Measurements from ENCODE around the gene AFAP1L2. TPM values are rescaled to one million over a fixed set of nuclear protein-coding genes. Genes with fewer than 3 reads are reported as not detected.

Gene AFAP1L2
- total RNA-seq, 2 experiments from 2014 or later, result 3.8 to 5.0 TPM

DNA sequence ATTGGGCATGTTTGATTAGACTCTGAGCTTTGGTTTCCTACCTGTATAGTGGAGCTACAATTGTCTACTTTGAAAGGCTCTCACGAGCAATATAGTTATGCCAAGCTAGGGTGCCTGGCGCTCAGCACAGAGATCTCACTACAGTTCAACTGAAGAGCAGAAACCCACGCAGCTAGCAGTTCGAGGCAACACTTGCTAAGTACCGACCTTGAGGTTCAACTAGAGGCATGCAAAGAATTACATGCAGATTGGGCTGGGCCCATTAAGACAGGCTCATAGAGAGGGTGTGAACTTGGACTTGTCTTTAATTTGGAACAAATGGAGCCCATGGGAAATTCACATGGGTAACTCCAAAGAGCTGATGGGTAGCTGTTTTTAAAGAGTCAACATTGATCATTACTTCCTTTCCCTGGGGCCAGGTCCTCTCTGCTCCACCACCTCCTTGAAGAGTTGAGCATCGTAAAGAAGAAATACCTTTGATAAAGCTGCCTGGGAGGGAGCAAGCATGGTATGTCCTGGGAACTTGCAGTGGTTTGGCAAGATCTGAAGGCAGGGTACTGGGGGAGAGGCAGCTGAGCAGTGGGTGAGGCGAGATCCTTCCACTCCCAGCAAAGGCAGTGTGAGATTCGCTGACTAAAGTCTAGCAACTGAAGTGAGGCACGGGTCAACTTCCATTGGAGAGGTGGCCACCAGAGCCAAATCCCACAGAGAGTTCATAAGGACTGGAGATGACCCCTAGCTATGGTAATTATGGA lies 25.5 kb upstream of the AFAP1L2 start:
- Mint-ChIP-seq H3K36me3 (peaks cover 24% of the 10 kb centered on the region), H3K4me3 (no peak overlapping the region), H3K27ac (no peak overlapping the region), H3K9me3 (no peaks in the 10 kb centered on the region), H3K27me3 (no peaks in the 10 kb centered on the region), H3K4me1 (peaks cover 3% of the 10 kb centered on the region)
- no peak for DNase-seq
- no peak for ATAC-seq (ENCODE audit: low read depth)
- POLR2A ChIA-PET, result no interaction called here

DNA sequence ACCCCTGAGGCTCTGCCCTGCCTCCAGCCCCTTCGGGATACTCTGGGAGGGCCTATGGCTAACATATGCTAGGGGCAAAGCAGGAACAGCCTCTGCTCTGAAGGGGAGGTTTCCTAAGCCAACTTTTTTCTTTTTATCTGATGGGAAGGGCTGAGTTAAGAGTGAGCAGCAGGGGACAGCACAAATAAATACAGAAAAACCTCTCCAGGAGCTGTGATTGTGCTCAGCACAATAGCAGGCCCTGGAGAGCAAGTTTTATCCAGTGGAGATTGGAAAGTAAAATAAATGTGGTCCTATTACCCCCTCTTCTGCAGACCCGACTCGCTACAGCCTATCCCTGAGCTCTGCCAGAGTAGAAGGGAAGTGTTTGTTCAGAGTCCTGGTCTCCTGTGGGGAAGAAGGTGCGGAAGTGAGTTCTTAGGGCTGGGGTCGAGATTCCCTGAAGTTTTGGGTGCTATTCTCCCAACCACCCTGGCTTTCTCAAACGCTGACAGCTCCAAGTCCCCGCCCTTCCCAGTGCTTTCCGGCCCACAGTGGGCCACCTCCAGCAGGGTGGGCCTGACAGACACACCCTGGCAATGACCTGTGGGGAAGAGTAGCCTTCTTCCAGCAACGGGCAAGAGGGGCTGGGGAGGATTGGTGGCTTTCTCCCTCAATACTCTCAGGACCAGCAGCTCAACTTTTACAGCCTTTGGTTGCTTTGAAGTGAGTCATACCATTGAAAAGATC lies 23.0 kb upstream of the AFAP1L2 start:
- Mint-ChIP-seq H3K4me3 (no peak overlapping the region), H3K27me3 (no peaks in the 10 kb centered on the region), H3K9me3 (no peaks in the 10 kb centered on the region), H3K4me1 (no peaks in the 10 kb centered on the region), H3K36me3 (peaks cover 13% of the 10 kb centered on the region), H3K27ac (no peak overlapping the region)
- POLR2A ChIA-PET, result no interaction called here
- no peak for DNase-seq
- ATAC-seq (ENCODE audit: low read depth), result no peak

DNA sequence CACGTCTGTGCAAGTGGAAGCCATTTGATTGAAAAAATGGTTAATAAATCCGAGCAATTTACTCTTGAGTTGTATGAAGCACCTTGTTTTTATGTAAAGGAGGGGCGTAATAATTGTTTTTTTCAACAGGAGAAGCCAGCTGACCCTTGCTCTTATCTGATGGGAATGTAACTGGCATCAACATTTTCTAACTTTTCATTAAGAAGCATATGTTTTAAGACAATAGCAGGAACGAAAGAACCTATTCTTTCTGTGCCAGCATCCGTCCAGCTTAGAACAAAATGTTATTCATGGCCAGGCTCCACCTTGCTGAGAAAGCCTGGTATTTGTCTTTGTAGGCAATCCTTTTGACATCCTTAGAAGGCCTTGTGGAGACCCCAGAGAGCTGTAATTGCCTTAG lies 22.2 kb upstream of the AFAP1L2 start:
- DNase-seq (no peak), ATAC-seq (ENCODE audit: low read depth) (no peak)
- Mint-ChIP-seq H3K27ac (no peak overlapping the region), H3K27me3 (peaks cover under 1% of the 10 kb centered on the region), H3K9me3 (no peaks in the 10 kb centered on the region), H3K4me1 (no peaks in the 10 kb centered on the region), H3K4me3 (no peak overlapping the region), H3K36me3 (peaks cover 10% of the 10 kb centered on the region)
- POLR2A ChIA-PET, result no interaction called here

DNA sequence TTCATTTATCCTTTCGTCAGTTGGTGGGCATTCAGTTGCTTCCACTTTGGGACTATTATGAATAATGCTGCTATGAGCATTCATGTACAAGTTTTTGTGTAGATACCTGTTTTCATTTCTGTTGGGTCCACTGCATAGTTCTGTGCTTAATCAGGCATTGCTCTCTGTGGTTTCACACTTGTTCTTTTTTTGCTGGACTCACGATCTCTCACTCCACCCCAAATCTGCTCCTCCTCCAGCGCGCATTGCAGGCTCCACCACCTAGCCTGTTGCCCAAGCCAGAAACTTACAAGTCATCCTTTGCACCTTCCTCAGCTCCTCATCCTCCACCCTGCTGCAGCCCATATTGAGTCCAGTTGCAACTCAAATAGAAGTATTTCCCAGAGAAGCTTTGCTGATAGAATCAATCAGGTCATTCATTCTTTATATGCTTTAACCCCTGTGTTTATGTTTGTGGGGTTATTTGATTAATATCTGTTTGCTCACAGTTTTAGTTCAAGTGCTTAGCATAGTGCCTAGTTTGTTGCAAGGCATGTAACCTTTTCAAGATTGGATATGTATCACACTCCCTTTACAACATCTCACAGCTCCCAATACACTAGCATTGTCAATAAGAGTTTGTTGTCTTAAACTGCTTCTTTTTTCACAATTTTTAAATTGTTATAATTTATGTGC lies 16.6 kb upstream of the AFAP1L2 start:
- Mint-ChIP-seq H3K36me3 (no peaks in the 10 kb centered on the region), H3K9me3 (no peaks in the 10 kb centered on the region), H3K27me3 (peaks cover 29% of the 10 kb centered on the region), H3K4me3 (no peak overlapping the region), H3K27ac (no peak overlapping the region), H3K4me1 (peaks cover 5% of the 10 kb centered on the region)
- POLR2A ChIA-PET, result no interaction called here
- DNase-seq (no peak), ATAC-seq (ENCODE audit: low read depth) (no peak)

DNA sequence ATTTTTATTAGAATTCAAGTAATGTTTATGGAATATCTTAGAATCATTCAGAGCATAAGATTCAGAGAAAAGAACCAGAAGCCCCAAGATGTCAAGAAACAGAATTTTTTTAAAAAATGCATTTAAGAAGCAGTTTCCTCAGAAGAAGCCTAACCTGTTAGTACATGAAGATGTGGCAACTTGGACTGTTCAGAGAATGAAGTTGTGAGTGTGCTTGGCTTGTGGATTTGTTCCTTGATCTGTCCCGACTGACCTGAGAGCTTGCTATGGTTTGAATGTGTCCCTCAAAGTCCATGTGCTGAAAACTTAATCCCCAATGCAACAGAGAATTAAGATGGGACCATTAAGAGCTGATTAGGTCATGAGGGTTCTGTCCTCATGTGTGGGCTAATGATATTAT lies 13.8 kb upstream of the AFAP1L2 start:
- ATAC-seq (ENCODE audit: low read depth) (no peak), DNase-seq (no peak)
- H3K36me3 Mint-ChIP-seq, result no peaks in the 10 kb centered on the region
- no peak overlapping the region for H3K27ac Mint-ChIP-seq
- H3K9me3 Mint-ChIP-seq, result peaks cover 1% of the 10 kb centered on the region
- no peak overlapping the region for H3K4me3 Mint-ChIP-seq
- peaks cover 33% of the 10 kb centered on the region for H3K27me3 Mint-ChIP-seq
- POLR2A ChIA-PET, result no interaction called here
- peaks cover 5% of the 10 kb centered on the region for H3K4me1 Mint-ChIP-seq

DNA sequence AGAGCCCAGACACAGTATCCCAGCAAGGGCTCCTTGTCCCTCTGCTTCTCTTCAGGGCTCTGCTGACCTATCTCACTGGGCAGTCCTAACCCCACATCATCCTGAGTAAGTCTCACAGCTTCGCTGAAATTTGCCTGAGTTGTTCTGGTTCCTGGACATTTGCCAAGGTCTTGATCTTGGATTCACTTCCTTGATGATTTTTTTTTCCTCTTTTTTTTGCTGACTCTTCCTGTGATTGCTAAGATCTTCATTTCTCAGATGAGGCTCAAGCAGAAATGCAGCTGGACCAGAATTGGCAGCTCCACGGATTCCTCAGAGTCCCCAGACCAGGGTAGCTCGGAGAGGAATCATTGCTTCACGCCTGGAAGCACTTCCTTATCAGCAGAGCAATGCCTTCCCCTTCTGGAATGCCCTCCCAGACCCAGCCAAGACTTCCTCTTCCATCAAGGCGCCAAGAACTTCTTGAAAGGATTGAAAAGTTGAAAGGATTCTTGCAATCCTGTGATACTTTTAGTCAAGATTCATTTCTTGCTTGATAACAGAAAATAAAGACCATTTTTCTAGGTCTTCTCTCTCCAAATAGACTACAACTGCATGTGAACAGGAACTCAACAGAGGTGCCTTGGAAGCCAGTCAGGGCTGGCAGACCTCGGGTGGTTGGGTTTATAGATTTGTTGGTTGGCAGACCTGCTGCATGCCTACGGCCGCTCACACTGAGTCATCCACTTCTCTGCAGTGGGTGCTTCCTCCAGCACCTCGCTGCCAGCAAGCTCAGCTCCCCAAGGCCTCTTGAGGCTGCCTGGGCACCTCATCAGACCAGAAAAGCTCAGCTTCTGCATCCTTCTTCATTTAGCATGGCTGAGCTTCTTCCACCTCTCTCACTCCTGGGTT lies 8.8 kb upstream of the AFAP1L2 start:
- Mint-ChIP-seq H3K9me3 (peaks cover 1% of the 10 kb centered on the region), H3K36me3 (no peaks in the 10 kb centered on the region), H3K4me3 (no peak overlapping the region), H3K27ac (no peak overlapping the region), H3K4me1 (no peaks in the 10 kb centered on the region), H3K27me3 (peaks cover 28% of the 10 kb centered on the region)
- POLR2A ChIA-PET, result no interaction called here
- ATAC-seq (ENCODE audit: low read depth) (no peak), DNase-seq (no peak)

DNA sequence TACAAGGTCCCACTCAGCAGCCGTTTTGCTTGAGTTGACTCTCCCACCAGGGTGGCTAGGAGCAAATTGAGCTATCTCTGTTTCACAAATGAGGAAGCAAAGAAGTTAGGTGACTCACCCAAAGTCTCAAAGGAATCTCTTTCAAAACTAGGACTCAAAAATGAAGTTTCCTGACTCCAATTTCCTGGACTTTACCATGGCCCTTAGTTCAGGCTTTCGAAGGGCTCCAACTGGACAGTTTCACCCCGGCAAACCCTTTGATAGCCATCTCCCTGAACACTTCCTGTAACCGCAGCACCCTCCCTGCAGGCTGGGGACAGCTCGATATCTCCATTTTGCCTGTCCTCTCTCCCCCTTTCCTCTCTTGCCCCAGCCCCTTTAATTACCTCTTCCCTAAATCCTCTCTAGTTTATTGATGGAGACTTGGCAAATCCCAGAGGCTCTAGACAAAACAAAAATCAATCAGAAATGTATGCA lies 4.7 kb upstream of the AFAP1L2 start:
- H3K36me3 Mint-ChIP-seq, result no peaks in the 10 kb centered on the region
- POLR2A ChIA-PET, result no interaction called here

DNA sequence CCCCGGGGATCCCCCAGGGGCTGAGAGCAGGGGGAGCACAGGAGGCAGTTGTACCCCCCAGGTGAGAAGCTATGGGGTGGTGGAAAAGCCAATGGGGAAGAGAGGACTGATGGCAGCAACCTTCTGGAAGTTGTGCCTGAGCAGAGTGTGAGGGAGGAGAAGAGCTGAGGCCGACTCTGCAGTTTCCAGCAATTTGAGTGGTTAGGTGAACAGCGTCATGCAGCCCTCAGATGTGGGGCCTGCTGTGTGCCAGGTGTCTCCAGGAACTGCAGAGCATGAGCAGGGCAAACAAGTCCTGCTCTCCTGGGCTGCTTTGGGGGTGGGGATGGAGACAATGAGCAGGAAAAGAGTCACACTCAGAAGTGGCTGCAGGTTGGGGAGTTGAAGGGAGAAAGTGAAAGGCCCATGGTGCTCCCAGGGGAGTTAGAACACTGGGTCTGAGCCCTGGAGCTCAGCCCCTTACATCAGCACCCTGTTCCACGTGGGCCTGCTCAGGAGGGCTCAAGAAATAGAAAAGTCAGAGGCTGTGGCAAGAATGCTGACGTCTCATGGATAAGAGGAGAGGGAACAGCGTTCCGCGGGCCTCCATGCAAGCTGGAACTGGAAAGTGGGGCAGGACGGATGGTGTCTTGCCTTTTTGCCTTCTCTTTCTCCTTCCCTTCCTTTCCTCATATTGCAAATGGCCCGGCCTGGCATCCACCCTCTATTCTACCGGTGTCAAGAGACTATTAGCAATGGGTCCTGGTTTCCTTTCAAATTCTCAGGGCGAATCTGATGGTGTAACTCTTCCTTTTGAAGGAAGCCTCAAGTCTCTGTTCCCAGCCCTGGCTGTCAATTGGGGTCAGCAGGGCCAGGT lies 4.0 kb upstream of the AFAP1L2 start:
- ATAC-seq (ENCODE audit: low read depth) (no peak), DNase-seq (no peak)
- POLR2A ChIA-PET, result no interaction called here
- no peaks in the 10 kb centered on the region for H3K9me3 Mint-ChIP-seq
- no peak overlapping the region for H3K27ac Mint-ChIP-seq
- no peak overlapping the region for H3K4me3 Mint-ChIP-seq
- H3K4me1 Mint-ChIP-seq, result peaks cover 4% of the 10 kb centered on the region
- H3K27me3 Mint-ChIP-seq, result peaks cover 28% of the 10 kb centered on the region
- no peaks in the 10 kb centered on the region for H3K36me3 Mint-ChIP-seq

More for the DNA sequence above, 4.7 kb upstream of the AFAP1L2 start:
- H3K4me3 Mint-ChIP-seq, result no peak overlapping the region
- DNase-seq (no peak), ATAC-seq (ENCODE audit: low read depth) (no peak)
- H3K27ac Mint-ChIP-seq, result no peak overlapping the region
- H3K4me1 Mint-ChIP-seq, result peaks cover 4% of the 10 kb centered on the region
- H3K9me3 Mint-ChIP-seq, result peaks cover under 1% of the 10 kb centered on the region
- H3K27me3 Mint-ChIP-seq, result peaks cover 27% of the 10 kb centered on the region

DNA sequence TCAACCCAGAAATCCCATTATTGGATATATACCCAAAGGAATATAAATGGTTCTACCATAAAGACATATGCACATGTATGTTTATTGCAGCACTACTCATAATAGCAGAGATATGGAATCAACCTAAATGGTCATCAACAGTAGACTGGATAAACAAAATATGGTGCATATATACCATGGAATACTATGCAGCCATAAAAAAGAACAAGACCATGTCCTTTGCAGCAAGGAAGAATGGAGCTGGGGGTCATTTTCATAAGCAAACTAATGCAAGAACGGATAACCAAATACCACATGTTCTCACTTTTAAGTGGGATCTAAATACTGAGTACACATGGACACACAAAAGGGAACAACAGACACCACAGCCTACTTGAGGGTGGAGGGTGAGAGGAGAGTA lies 2.2 kb upstream of the AFAP1L2 start:
- H3K4me1 Mint-ChIP-seq, result peaks cover 11% of the 10 kb centered on the region
- no peak overlapping the region for H3K27ac Mint-ChIP-seq
- DNase-seq (no peak), ATAC-seq (ENCODE audit: low read depth) (no peak)
- H3K9me3 Mint-ChIP-seq, result no peaks in the 10 kb centered on the region
- no peaks in the 10 kb centered on the region for H3K36me3 Mint-ChIP-seq
- peaks cover 40% of the 10 kb centered on the region for H3K27me3 Mint-ChIP-seq
- POLR2A ChIA-PET, result no interaction called here
- H3K4me3 Mint-ChIP-seq, result no peak overlapping the region

DNA sequence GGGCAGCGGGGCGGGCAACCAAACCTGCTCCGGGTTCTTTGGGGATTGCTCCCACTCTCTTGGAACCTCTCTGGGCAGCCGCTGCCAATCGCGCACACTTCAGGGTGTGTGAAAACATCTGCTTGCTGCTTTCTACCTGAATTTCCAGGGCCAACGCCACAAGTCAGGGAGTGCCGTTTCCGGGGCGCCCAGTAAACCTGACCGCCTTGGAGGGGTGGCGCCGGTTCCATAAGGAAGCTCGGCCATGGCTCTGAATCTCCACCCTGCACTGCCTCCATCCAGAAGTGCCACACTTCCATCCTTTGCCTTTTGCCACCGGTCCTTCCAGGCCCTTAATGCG lies 679 bp upstream of the AFAP1L2 start:
- no peaks in the 10 kb centered on the region for H3K9me3 Mint-ChIP-seq
- ATAC-seq (ENCODE audit: low read depth), result no peak

DNA sequence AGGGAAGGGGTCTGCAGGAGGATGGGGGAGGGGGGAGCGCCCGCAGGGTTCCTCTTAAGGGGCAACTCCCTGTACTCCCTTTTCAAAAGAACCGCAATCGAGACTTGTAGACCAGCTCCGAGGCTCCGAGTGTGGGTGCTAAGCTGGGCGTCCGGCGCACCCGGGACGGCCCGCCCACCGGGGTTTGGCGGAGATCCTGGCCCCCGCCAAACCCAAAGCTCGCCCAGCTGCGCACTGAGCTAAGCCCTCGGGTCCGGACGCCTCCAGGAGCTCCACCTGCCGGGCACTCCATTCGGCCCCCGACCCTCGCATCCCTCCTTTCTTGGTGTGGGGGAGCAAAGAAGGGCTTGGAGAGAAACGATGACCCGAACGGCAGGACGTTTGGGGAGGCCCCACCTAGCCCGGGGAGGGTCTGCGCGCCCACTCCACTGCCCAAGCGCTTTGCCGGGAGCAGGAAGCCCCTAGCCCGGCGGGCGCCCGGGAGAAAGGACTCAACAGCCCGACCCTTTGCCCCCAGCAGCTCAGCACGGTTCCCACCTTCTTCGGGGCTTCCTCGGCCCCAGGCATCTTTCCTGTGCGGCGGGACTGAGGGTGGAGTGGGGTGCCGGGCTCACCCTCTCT lies 651 bp downstream of the AFAP1L2 start:
- peak overlapping the region; percentile 63 for H3K4me3 Mint-ChIP-seq
- H3K9me3 Mint-ChIP-seq, result no peaks in the 10 kb centered on the region
- no peaks in the 10 kb centered on the region for H3K36me3 Mint-ChIP-seq
- H3K27me3 Mint-ChIP-seq, result peaks cover 55% of the 10 kb centered on the region
- H3K27ac Mint-ChIP-seq, result no peak overlapping the region
- no peak for ATAC-seq (ENCODE audit: low read depth)
- POLR2A ChIA-PET, result no interaction called here
- H3K4me1 Mint-ChIP-seq, result peaks cover 11% of the 10 kb centered on the region
- no peak for DNase-seq

More for the DNA sequence above, 679 bp upstream of the AFAP1L2 start:
- peaks cover 11% of the 10 kb centered on the region for H3K4me1 Mint-ChIP-seq
- peak overlapping the region; percentile 60 for H3K4me3 Mint-ChIP-seq
- POLR2A ChIA-PET, result no interaction called here
- DNase-seq, result no peak
- H3K27me3 Mint-ChIP-seq, result peaks cover 53% of the 10 kb centered on the region
- H3K36me3 Mint-ChIP-seq, result no peaks in the 10 kb centered on the region
- H3K27ac Mint-ChIP-seq, result no peak overlapping the region

DNA sequence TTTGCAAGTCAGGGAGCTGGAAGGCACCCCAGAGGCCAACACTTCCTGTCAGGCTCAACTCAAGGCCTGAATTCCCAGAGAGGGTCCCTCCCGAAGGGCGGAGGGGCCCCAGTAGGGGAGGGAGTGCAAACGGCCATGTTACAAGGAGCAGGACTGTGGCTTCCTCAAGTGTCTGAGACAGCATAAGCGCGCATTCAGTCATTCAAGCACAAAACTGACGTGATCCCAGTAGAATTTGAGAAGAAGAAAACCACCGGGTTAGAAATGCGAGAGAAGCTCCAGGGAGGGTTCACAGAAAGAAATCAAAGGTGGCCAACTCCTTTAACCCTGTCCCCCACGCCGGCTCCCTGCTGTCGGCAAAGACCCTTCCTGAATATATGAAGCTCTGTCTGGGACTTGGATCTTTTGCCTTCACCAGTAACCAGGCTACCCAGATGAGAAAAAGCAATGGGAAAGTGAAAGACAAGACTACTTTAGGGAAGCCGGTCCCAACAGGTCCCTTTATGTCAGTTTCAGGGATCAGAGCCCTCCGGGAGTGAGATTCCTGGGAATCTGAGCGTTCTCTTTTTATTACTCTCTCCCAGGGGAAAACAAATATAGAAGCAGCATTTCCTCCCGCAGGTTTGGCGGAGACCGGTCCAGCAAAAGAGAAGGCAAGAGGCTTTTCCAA lies 1.3 kb downstream of the AFAP1L2 start:
- H3K27me3 Mint-ChIP-seq, result peaks cover 56% of the 10 kb centered on the region
- no peaks in the 10 kb centered on the region for H3K9me3 Mint-ChIP-seq
- H3K36me3 Mint-ChIP-seq, result no peaks in the 10 kb centered on the region
- POLR2A ChIA-PET, result no interaction called here
- no peak for ATAC-seq (ENCODE audit: low read depth)
- peak overlapping the region; percentile 63 for H3K4me3 Mint-ChIP-seq
- H3K27ac Mint-ChIP-seq, result no peak overlapping the region
- peaks cover 13% of the 10 kb centered on the region for H3K4me1 Mint-ChIP-seq
- DNase-seq, result no peak
